ENCODE data around the gene PEDS1.
"Not testable (repeated sequence)": the region's sequence is repeated elsewhere in the genome, so short reads cannot be mapped to it uniquely, and the experiment has no call there.

GRCh38 chr20:50161494-50161893 is 8.0 kb upstream of the PEDS1 start:
- TF ChIP-seq CTCF, EP300, POLR2A (IDR thresholded peaks at IDR 0.05): not testable (repeated sequence)

Measured in ovary (tissue), 3 donors.